ENCODE measurements around the gene COX5A. TPM values are rescaled to one million over a fixed set of nuclear protein-coding genes. Genes with fewer than 3 reads are reported as not detected.

Gene COX5A
- total RNA-seq, 6 experiments from 2014 or later = 130 to 169 (median 141) TPM

- no peak for DNase-seq
- 59% methylated on average over 3 of the region's 4 CpGs for WGBS (ENCODE audit: insufficient coverage, low coverage, low lambda C conversion rate, missing lambda C conversion rate)
- no peak overlapping the region for H3K4me3 ChIP-seq
- no peaks in the 10 kb centered on the region for H3K4me1 ChIP-seq
- H3K27me3 ChIP-seq = peaks cover 0 to 6% of the 10 kb centered on the region in 2 donors
- H3K36me3 ChIP-seq = no peaks in the 10 kb centered on the region
- intact Hi-C loops (cut with DNase I) = no loop called here
- TF ChIP-seq CTCF (IDR thresholded peaks at IDR 0.05) = no peak
- TF ChIP-seq POLR2A (IDR thresholded peaks at IDR 0.05) = no peak
- no peaks in the 10 kb centered on the region for H3K9me3 ChIP-seq
- ATAC-seq = no peak
- no peak overlapping the region for H3K27ac ChIP-seq
Measured at GRCh38 chr15:74963213-74963612, 25.3 kb upstream of the COX5A start.

DNA sequence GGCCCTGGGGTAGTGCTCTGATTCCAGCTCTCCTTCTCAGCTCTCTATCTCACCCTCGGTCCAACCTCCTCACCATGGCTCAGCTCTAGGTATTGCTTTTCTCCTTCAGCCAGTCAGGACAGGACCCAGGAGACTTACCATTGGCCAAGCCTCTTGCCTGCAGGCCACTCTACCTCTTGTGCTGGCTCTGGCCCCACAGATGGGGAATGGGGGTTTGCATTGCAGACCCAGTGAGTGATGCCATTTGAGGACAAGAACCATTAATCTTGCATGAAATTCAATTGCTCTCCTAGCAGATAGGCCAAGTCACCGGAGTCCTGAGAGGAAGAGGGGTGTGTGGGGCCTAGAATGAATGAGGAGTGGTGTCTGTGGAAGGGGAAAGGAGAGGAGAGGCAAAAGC is 24.8 kb upstream of the COX5A start:
- no peaks in the 10 kb centered on the region for H3K36me3 ChIP-seq
- peaks cover 0 to 4% (median 0%) of the 10 kb centered on the region in 4 donors for H3K4me1 ChIP-seq
- ATAC-seq = no peak
- TF ChIP-seq POLR2A (IDR thresholded peaks at IDR 0.05) (no peak), CTCF (IDR thresholded peaks at IDR 0.05) (no peak)
- peaks cover 0 to 6% of the 10 kb centered on the region in 2 donors for H3K27me3 ChIP-seq
- H3K27ac ChIP-seq = no peak overlapping the region
- 55% methylated on average over 2 of the region's 2 CpGs for whole genome bisulfite sequencing (ENCODE audit: insufficient coverage, low coverage, low lambda C conversion rate, missing lambda C conversion rate)
- H3K4me3 ChIP-seq = no peak overlapping the region
- no peaks in the 10 kb centered on the region for H3K9me3 ChIP-seq
- intact Hi-C loops (cut with DNase I) = no loop called here
- no peak for DNase-seq

GRCh38 chr15:74962219-74962618 is 24.3 kb upstream of the COX5A start:
- DNase-seq = no peak
- intact Hi-C loops (cut with DNase I) = no loop called here
- no peak overlapping the region for H3K27ac ChIP-seq

DNA sequence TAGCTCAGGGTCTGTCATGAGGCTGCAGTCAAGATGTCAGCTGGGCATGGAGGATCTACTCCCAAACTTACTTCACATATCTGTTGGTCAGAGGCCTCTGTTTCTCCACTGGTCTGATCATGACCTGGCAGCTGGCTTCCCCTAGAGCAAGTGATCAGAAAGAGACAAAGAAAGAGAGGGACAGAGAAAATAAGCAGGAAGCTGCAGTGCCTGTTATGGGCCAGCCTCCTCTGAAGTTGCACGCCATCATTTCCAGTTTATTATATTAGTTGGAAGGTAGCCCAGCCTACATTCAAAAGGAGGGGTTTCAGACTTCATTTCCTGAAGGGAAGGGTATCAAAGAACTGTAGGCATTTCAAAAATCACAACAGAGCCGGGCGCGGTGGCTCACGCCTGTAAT is 23.7 kb upstream of the COX5A start:
- ATAC-seq (no peak), DNase-seq (no peak)
- peaks cover 0 to 11% (median 0%) of the 10 kb centered on the region in 4 donors for H3K4me1 ChIP-seq
- H3K4me3 ChIP-seq = no peak overlapping the region
- H3K27ac ChIP-seq = no peak overlapping the region
- H3K36me3 ChIP-seq = no peaks in the 10 kb centered on the region
- no peak for TF ChIP-seq CTCF (IDR thresholded peaks at IDR 0.05)
- no peak for TF ChIP-seq POLR2A (IDR thresholded peaks at IDR 0.05)
- WGBS (ENCODE audit: insufficient coverage, low coverage, low lambda C conversion rate, missing lambda C conversion rate) = 70% methylated on average over 5 of the region's 5 CpGs
- H3K9me3 ChIP-seq = no peaks in the 10 kb centered on the region
- intact Hi-C loops (cut with DNase I) = no loop called here
- H3K27me3 ChIP-seq = peaks cover 0 to 6% of the 10 kb centered on the region in 2 donors

More at GRCh38 chr15:74962219-74962618, 24.3 kb upstream of the COX5A start:
- Histone ChIP-seq H3K27me3 (peaks cover 0 to 6% of the 10 kb centered on the region in 2 donors), H3K4me3 (no peak overlapping the region), H3K4me1 (peaks cover 0 to 9% (median 0%) of the 10 kb centered on the region in 4 donors), H3K36me3 (no peaks in the 10 kb centered on the region), H3K9me3 (no peaks in the 10 kb centered on the region)
- 76% methylated on average over 7 of the region's 8 CpGs for WGBS (ENCODE audit: insufficient coverage, low coverage, low lambda C conversion rate, missing lambda C conversion rate)
- ATAC-seq = no peak
- TF ChIP-seq POLR2A (IDR thresholded peaks at IDR 0.05) (no peak), CTCF (IDR thresholded peaks at IDR 0.05) (no peak)

Measured in right lobe of liver (tissue), 6 donors.